GM21447 (cell line): ENCODE data around the gene SLC24A4.

ENCODE experiments used
- ATAC-seq: cut with Tn5 transposase; IDR thresholded peaks from one replicate; pipeline ENCODE4 v1.9.1; 2021; ENCODE audit not compliant: unreplicated experiment

The SLC24A4 gene

DNA sequence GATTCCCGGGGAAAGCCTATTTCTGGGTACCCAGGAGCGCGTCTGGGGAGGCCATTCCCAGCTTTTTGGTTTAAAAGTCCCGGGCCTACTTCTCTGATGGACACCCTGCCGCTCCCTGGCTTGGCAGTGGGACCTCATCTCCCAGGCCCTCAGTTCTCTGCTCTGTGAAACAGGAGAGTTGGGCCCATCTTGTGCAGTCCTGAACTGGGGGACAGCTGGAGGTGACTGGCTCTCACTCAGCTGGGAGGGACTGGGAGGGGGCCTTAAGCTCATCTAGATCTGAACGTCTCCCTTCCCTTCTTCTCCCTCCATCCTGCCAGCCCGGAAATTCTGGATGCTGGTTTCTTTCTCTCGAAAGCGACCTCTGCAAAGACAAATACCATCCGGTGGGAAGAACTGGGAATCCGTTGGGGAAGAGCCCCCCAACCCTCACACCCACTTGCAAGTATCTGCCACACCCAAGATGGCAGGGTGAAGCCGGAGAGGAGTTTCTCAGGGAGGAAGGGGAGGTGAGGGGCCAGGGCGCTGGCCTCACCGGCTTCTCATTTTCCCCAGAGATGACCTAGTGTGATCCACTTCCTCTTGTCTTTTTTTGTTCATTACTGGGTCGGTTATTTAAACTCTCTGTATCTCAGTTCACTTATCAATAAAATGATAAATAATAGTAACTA is 192.0 kb downstream of the SLC24A4 start:
- ATAC-seq, result no peak

DNA sequence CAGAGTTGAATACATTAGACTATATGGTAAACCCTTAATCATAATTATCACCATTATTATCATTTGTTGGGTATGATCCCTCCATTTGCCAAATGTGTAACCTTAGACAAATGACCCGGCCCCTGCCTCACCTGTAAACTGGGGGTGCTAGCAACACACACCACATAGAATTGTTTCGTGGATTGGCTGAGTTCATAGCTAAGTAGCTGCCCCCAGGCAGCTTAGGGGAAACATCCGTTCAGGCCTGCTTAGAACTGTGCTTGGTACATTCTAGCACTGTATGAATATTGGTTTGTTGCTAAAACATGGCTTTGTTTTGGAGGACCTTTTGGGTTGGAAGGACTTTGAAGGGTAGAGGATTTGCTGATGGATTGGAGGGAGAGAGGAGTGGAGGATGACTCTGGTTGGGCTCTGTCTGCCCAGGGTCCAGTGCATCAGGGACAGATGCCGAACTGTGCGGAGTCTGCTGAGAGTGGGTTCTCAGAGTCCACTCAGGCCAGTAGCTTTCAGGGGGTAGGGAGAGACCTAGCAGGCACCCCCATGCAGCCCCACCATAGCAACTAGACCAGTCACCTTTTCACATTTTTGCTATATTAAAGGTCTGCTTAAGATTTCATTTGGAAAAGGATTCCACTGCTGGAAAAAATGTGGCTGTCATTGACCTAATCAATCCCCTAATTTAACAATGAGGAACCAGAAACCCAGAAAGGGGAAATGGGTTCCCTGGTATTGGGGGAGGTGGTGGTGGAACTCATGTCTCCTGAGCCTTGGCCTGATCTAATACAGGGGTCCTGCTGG is 192.8 kb downstream of the SLC24A4 start:
- no peak for ATAC-seq

DNA sequence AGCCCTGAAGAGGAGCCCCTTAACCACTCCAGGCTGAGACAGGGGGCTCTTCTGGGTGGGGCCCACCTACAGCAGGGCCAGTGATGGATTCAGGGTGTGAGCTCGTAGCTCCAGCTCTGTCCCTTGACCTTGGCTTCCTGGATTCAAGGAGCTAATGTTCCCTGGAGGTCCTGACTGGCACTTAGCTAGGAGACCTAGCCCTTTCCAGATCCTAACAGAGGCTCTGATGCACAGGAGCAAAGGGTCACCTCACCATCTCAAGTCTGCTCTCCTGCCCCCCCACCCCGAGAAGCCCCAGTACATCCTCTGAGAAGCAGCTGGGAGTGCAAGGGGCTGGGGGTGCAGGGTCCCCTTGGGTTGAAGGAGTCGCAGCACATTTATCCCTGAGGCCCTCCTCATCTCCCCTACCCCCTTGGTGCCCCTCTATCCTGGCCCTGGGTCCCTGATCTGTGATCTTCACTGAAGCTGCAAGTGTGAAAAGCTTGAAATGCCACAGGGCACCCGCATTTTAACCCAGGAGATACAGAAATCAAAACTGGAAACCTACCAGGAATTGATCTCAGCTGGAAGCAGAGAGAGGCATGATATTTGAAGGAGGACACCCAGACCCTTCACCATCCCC is 193.5 kb downstream of the SLC24A4 start:
- no peak for ATAC-seq

DNA sequence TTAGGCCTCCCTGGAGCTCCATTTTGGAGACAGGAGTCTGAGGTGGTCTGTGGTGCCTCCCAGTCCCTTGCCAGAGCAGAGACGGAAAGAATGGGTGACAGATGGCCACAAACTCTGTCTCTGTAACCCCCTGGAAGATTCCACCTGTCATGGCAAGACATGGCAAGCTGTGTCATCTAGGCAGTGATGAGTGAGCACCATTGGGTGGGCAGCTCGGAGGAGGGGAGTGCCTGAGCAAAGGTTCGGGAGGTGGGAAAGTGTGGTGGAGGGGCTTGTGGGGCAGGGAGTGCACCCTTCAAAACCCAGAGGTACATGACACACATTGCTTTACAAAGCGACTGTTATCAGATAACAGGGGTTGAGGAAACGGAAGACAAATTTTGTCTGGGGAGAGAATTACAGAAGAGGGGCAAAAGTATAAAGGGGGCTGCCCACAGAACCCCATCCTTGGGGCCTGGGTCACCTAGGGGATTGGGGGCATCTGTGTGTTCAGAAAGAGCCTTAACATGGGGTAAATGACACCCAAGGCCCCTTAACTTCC is 194.1 kb downstream of the SLC24A4 start:
- ATAC-seq, result no peak

DNA sequence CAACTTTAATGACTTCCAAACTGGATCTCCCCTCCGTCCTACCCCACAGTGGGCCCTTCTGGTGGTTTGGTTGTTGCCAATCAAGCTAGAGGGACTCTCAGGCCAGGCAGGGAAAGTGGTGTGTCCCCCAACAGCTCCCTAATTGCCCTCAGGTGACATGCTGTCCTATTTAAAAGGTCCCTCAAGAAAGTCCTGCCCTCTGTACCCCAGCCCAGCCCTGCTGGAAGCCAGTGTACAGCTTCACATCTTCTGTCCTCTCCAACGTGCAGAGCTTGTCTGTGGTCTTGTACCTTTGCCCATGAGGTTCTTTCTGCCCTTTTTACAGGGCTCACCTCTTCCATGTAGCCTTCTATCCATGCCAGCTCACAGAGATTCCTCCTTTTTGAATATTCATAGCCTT is 194.8 kb downstream of the SLC24A4 start:
- ATAC-seq, result no peak

DNA sequence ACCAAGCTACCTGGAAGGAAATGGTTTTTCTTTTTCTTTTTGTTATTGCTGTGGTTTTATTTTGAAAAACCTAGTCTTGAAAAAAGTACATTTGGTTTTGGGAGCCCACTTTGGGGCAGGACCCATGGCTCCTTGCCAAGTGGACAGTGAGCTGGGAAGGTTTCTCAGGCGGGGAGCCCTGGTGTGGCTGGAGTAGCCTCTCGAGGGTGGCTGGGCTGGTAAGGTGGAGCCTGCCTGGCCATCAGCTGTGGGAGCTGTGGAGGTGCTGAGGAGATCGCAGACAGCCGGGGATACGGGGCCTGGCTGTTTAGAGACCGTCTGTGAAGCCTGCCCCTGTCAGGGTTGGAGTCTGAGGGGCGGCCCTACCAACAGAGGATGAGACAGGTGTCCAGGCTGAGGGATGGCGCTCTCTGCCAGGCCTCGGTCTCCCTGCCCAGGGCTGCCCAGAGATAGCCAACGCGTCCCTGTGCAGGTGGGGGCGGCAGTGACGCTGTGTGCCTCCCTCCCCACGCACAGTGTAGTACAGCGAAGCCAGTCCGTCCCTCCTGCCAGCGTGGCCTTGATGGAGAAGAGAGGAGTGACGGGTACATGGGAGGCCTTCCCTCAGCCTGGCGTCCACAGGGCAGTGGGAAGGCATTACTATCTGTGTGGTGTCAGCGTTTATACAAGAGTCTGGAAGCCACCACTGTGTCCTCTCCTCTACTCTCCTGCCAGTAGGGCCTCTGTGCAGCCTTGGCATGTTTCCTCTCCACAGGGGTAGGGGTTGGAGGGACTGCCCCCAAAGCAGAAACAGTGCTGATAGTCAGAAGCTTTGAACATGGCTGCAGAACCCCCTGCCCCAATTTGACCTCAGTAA is 196.5 kb downstream of the SLC24A4 start:
- ATAC-seq, result no peak

DNA sequence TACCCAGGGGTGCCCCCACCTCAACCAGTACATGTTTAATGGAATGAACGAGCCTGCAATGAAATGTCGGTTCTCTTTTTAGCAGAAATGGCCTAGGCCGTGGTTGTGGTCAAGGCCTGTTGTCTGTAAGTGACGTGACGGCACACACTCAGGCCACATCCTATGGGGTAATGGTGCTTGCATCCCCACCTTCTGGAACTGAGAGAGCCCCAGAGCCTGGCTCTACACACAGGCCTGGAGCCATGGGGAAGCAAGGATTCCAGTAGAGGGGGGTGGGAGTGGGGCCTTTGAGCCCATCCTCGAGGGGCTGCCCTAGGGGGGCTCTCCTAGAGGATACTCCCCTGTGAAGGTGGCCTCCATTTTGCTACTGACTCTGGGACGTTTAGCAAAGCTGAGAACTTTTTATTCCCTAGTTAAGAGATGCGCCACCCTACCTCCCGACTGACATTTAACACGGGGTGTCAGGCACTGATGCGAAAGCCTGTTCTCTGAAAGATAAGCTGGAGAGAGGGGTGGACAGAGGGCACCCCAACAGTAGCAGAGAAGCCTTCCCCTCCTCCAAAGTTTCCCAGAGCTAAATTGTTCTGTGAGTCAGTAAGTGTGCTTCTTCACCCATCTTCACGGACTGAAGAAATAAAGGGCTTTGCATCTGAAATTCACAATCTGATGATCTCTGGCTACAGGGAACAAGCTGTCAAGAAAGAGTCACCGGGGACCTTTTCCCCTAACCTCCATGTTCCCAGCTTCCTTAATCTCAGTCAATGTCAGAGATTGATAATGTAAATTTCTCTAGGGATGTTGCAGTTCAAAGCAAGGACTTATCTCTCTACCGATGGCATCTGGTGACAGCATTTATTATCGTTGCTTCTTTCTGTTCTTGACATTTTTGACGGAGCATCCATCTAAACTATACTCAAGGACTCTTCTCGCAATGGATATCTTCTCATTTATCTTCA is 197.4 kb downstream of the SLC24A4 start:
- no peak for ATAC-seq

DNA sequence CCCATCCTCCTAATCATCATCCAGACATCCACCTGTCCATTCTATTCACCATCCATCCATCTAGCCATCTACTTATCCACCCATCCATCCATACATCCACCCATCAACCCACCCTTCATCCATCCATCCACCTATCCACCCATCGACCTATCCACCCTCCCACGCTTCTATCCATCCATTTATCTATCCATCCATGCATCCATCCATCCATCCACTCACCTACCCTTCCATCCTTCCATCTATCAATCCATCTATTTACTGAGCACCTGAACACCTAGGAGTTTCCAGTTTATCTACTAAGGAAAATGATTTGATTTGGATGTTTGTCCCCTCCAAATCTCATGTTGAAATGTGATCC is 198.1 kb downstream of the SLC24A4 start:
- ATAC-seq, result no peak

DNA sequence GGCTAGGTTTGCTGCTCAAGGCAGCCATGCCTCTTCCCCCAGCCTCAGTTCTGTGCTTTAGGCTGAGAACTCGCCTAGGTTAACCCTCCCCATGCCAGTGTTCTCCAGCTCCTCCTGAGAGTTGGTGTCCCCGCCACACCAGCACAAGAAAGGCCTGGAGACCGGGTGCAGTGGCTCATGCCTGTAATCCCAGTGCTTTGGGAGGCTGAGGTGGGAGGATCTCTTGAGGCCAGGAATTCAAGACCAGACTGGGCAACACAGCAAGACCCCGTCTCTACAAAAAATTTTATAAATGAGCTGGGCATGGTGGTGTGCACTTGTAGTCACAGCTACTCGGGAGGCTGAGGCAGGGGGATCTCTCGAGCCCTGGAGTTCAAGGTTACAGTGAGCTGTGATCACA is 200.8 kb downstream of the SLC24A4 start:
- ATAC-seq, result no peak

DNA sequence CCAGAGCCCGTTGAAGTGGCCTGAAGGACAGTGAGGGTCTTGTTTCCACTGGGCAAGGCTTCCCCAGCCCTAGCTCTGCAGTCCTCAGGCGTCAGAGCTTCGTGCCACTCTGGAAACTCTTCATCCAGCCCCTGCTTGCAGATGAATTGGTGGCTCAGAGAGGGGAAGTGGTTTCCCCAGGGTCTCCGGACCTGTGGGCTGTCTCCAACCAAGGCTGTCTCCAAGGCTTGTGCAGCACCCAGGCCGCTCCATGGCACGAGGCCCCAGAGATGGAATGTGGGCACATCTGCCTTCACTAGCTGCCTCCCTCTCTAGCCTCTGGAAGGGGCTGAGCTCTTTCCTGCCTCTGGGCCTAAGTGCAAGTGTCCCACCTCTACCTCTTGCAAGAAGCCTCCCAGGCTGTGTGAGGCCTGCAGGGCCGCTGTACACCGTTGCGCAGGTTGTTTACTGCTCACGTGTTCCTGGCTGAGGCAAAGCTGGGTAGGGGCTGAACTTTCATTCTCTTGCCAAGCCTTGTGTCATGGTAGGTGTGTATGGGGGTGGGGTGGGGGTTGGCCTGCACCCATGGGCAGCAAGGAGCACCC is 201.7 kb downstream of the SLC24A4 start:
- ATAC-seq, result no peak

DNA sequence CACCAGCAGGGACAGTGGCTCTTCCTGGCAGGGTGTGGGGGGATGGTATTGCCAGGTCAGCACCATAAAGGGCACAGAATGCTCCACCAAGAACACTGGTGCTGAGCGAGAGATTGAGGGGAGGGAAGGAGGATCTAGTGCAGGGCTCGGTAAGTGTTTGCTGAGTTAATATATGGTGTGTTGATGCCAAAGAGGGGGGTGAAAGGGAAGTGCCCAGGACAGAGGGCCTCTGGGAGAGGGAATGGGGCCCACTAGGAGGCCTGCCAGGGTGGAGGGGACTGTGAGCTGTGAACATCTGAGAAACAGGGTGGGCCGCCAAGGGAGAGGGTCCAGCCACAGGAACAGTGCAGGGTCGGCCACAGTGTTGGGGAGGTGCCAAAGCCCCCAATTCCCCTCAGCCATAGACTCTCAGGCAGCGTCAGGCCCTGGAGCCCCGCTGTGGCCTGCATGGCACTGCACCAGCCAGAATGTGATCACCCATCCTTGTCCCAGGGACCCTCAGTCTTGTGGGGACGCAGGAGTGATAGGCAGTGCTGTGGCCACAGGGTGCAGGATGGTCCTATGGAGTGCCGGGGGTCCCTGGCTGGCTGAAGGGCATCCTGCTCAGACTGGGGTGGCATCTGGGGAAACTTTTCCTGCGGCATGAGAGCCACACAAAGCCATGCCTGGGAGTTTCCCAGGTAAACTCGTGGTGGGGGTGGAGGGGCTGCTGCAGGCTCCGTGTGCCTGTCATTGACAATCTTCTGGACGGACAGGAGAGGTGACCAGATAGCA is 202.5 kb downstream of the SLC24A4 start:
- ATAC-seq, result no peak

DNA sequence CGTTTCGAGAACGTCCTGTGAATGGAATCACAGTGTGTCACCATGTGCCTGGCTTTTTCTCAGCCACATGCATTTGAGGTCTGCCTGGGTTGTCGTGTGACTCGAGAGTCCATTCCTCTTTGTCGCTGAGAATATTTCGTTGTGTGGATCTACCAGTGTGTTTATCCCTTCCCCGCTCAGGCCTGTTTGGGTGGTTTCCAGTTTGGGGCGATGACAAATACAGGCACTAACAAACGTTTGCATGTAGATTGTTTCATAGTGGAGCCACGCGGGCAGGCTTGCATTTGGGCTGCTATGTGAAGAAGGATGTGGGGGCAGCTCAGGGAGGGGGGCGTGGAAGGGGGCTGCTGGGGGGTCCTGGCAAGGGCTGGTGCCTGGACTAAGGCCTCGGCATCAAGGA is 204.8 kb downstream of the SLC24A4 start:
- no peak for ATAC-seq

DNA sequence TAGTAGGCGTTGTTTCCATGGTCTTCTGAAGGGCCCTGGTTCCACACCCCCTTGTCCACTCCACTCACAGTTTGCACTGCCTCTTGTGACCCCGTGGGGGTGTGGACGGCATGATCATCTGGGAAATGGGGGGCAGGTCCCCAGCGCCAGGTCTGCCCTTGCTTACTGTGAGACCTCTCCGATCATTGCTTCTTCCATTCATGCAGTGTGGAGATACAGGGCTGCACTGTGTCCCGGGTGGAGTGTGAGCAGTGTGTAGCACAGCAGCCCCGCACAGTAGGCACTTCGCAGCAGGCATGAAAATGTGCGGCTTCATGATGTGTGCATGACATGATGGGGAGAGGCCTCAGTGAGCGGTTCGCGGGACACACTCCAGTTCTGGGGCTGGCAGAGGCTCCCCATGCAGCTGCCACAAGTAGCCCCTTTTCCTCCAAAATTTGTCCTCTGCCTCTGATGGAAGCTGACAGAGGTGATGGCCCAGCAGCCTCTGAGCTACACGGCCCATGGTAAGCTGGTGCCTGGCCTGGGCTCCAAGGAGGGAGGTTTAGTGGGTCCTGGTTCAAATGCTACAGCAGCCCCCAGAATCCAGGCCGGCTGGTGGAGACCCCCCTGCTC is 205.6 kb downstream of the SLC24A4 start:
- no peak for ATAC-seq

DNA sequence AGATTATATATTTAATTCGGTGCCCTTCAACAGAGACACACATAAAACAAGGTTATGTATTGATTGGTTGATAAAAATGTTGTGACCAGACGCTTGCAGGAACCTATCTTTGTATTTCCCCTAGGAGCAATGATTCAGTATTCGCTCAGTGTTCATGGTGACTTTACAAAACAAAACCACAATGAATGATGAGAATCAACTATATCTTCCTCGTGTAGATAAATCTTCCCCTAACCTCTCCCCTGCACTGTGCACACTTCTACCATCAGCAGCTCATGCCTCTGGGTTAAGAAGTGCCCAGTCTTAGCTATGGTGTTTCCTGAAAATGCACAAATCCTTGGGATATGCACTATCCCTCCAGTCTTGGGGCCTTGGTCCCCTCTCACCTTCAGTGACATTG is 206.9 kb downstream of the SLC24A4 start:
- ATAC-seq, result no peak

DNA sequence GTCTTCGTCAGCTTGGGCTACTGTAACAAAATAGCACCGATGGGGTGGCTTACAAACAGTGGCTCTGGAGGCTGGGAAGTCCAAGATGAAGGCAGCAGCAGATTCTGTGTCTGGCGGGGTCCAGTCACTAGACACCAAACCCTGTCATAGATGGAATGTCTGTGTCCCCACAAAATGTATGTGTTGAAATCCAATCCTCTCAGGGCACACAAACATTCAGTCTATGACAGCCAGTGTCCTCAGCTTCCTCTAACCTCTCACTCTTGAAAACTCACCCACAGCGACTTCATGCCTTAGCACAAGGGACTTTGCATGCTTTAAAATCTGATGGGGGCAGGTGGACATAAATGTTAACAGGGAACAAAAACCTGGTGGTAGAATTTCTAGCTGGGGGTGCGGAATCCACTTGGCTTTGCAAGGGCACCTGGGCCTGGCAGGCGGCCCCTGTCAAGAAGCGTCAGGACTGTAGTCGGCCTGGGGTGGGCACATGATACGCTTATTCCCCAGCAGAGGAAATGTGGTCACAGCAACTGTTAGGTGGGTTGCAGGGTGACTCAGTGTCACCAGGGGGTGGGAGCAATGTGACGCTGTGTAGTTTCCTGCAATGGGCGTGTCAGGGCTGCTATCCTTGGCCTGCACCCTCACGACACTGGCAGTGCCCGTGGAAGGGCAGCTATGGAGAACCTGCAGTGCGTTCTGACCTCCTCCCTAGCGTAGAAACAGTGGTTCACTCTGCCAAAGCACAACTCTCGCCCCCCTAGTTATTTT is 208.3 kb downstream of the SLC24A4 start:
- no peak for ATAC-seq

DNA sequence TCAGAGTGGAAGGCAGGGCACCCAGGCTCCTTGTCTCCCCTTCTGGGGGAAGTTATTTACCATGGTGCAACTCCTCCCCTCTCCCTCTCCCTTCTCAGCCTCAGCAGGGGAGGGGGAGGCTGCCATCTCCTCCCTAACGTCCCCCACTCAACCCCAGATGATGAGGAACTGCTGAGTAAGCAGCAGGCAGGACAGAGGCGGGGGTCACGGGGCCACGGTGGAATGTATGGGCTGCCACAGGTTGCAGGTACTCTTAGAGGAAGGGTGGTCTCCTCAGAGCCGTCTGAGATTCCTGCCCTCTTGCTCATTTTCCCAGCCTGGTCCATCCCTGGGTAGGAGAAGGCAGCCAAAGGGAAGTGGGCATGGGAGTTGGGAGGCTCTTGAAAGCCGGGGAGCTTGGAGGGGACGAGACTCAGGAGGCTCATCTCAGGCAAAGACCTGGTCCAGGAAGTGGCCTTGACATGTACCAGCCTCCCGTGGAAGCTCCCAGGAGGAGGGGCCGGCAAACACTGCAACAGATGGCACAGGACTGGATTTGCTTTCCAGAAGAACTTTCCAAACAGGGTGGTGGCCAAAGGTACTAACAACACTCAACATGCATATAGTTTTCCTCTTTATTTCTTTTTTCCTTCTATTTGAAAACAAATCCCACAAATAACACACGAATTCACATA is 209.7 kb downstream of the SLC24A4 start:
- ATAC-seq, result no peak
